DND-41 (cell line): ENCODE results near the gene PAEP.

Experiments used
- ATAC-seq: fragments of 200-7000 bp; cut with Tn5 transposase; 3 replicates; pipeline ENCODE4 v1.9.1; 2021; ENCODE audit warnings: low read depth; ENCODE audit not compliant: insufficient read depth
- DNase-seq: peaks from one replicate; pipeline ENCODE4 v3.0.0-alpha.2; 2020
- H2AFZ ChIP-seq: 2 replicates; pipeline ENCODE4 v1.6.0; 2012; ENCODE audit warnings: low read depth, low read length
- H3K27ac ChIP-seq: 2 replicates; pipeline ENCODE4 v1.5.1; 2012; ENCODE audit warnings: low read length, inconsistent platforms
- H3K27me3 ChIP-seq: fragments of 200-600 bp; sonication (generic); 2 replicates; pipeline ENCODE4 v1.6.0; 2012; ENCODE audit warnings: low read length, mild to moderate bottlenecking, inconsistent platforms; ENCODE audit not compliant: insufficient read depth, poor library complexity
- H3K36me3 ChIP-seq: 2 replicates; pipeline ENCODE4 v1.5.1; 2012; ENCODE audit warnings: low read length, inconsistent platforms; ENCODE audit not compliant: insufficient read depth
- H3K4me1 ChIP-seq: 2 replicates; pipeline ENCODE4 v1.5.1; 2012; ENCODE audit warnings: mild to moderate bottlenecking, low read length; ENCODE audit not compliant: insufficient read depth
- H3K4me2 ChIP-seq: 2 replicates; pipeline ENCODE4 v1.6.0; 2012; ENCODE audit warnings: mild to moderate bottlenecking, moderate library complexity, low read length, inconsistent platforms; ENCODE audit not compliant: insufficient read depth
- H3K4me3 ChIP-seq, 2 experiments: fragments of 200-600 bp in 1 of 2; shearing (Covaris generic) in 1 of 2; 2 replicates each; pipeline ENCODE4 v1.5.1; 2012 to 2016; ENCODE audit warnings: inconsistent platforms in 2 of 2, low read length in 2 of 2, mild to moderate bottlenecking in 2 of 2, low read depth in 1 of 2, moderate library complexity in 1 of 2
- H3K79me2 ChIP-seq: 2 replicates; pipeline ENCODE4 v1.6.0; 2012; ENCODE audit warnings: low read length, inconsistent platforms; ENCODE audit not compliant: insufficient read depth
- H3K9ac ChIP-seq: 2 replicates; pipeline ENCODE4 v1.6.0; 2012; ENCODE audit warnings: low read depth, mild to moderate bottlenecking, inconsistent platforms, low read length, moderate library complexity
- H3K9me3 ChIP-seq: 2 replicates; pipeline ENCODE4 v1.5.1; 2012; ENCODE audit warnings: low read length, moderate library complexity, mild to moderate bottlenecking, inconsistent platforms; ENCODE audit not compliant: insufficient read depth, severe bottlenecking
- H4K20me1 ChIP-seq: 2 replicates; pipeline ENCODE4 v1.6.0; 2012; ENCODE audit warnings: low read length; ENCODE audit not compliant: insufficient read depth
- CTCF ChIP-seq: IDR thresholded peaks from 2 replicates; pipeline ENCODE4 v1.5.1; 2012; ENCODE audit warnings: borderline replicate concordance, low read length, moderate library complexity, mild to moderate bottlenecking; ENCODE audit not compliant: poor library complexity, severe bottlenecking; ENCODE audit errors: extremely low read depth
- EZH2 ChIP-seq: IDR thresholded peaks from 3 replicates; pipeline ENCODE4 v1.6.1; 2012; ENCODE audit warnings: borderline replicate concordance, low read depth, mild to moderate bottlenecking, moderate library complexity, low read length, inconsistent platforms; ENCODE audit not compliant: severe bottlenecking

The PAEP gene

GRCh38 chr9:135522931-135523330 lies 38.6 kb upstream of the PAEP start:
- no peaks in the 10 kb centered on the region for H4K20me1 ChIP-seq
- no peak for TF ChIP-seq CTCF
- no peak for TF ChIP-seq EZH2
- no peak overlapping the region for H3K9ac ChIP-seq
- ATAC-seq (no peak), DNase-seq (no peak)
- no peaks in the 10 kb centered on the region for H3K36me3 ChIP-seq
- no peak overlapping the region for H2AFZ ChIP-seq
- no peaks in the 10 kb centered on the region for H3K27me3 ChIP-seq
- H3K27ac ChIP-seq, result no peak overlapping the region
- H3K79me2 ChIP-seq, result no peaks in the 10 kb centered on the region
- no peak overlapping the region for H3K4me2 ChIP-seq
- no peak overlapping the region for H3K4me3 ChIP-seq
- H3K9me3 ChIP-seq, result no peaks in the 10 kb centered on the region
- no peaks in the 10 kb centered on the region for H3K4me1 ChIP-seq

GRCh38 chr9:135523521-135524129 lies 37.9 kb upstream of the PAEP start:
- H3K9ac ChIP-seq, result no peak overlapping the region
- TF ChIP-seq CTCF, result no peak
- no peak for TF ChIP-seq EZH2
- H3K4me3 ChIP-seq, result no peak overlapping the region
- H3K27ac ChIP-seq, result no peak overlapping the region
- no peaks in the 10 kb centered on the region for H4K20me1 ChIP-seq
- H3K79me2 ChIP-seq, result no peaks in the 10 kb centered on the region
- H3K9me3 ChIP-seq, result no peaks in the 10 kb centered on the region
- H3K27me3 ChIP-seq, result no peaks in the 10 kb centered on the region
- no peak for DNase-seq
- H3K4me1 ChIP-seq, result no peaks in the 10 kb centered on the region
- H3K36me3 ChIP-seq, result no peaks in the 10 kb centered on the region
- no peak for ATAC-seq
- H2AFZ ChIP-seq, result no peak overlapping the region
- H3K4me2 ChIP-seq, result no peak overlapping the region

- no peaks in the 10 kb centered on the region for H3K9me3 ChIP-seq
- no peaks in the 10 kb centered on the region for H3K79me2 ChIP-seq
- no peak overlapping the region for H3K4me2 ChIP-seq
- no peak for ATAC-seq
- no peak overlapping the region for H3K4me3 ChIP-seq
- no peak overlapping the region for H2AFZ ChIP-seq
- no peaks in the 10 kb centered on the region for H3K4me1 ChIP-seq
- no peaks in the 10 kb centered on the region for H4K20me1 ChIP-seq
- no peaks in the 10 kb centered on the region for H3K27me3 ChIP-seq
- no peak for DNase-seq
- no peak for TF ChIP-seq EZH2
- TF ChIP-seq CTCF, result no peak
- no peak overlapping the region for H3K27ac ChIP-seq
- H3K9ac ChIP-seq, result no peak overlapping the region
- H3K36me3 ChIP-seq, result no peaks in the 10 kb centered on the region
These were observed 37.3 kb upstream of the PAEP start for GRCh38 chr9:135524130-135524861.
